Hepatocyte (in vitro differentiated cells): ENCODE measurements around the gene BTC.

Experiments
- EZH2 ChIP-seq: fragments of 200-600 bp; sonication (generic); IDR thresholded peaks from 2 replicates; pipeline ENCODE4 v1.6.1; 2016; ENCODE audit warnings: antibody characterized with exemption, mild to moderate bottlenecking, borderline replicate concordance
- TF ChIP-seq, protein P1 (sequence below): fragments of 200-600 bp; sonication (generic); IDR thresholded peaks from 2 replicates; pipeline ENCODE4 v1.5.1; 2016; ENCODE audit warnings: antibody characterized with exemption, mild to moderate bottlenecking; ENCODE audit not compliant: poor library complexity

DNA sequence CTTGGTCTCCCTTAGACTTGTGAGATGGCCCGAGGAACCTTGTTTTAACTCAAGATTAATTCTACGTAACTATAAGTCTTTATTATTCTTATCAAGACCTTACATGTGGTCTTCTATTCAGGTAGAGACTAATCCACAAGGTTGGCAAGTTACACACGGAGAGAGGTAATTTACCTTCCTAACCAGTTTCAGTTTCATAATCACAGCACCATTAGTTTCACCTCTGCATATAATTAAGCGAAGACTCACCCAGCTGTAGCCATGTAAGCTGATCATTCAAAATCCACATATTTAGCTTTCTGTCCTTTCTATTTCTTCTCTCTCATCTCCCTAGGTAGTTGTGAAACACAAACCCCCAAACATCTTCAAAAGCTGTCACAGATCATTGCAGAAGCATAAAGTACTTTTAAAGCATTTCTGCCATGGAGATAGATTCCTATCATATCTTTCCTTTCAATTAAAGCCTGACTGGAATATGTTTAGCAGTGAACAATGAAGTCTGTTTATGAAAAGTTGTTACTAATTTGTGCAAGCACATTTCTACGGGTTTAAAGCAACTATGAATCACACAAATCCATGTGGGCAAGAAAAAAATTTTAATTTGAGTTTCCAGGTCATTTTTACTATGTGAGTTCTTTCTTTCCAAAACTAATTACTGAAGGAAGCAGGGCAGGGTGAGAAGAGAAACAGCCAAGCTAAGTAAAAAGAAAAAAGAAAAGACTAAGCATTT lies 78.5 kb downstream of the BTC start:
- TF ChIP-seq, protein P1, sequence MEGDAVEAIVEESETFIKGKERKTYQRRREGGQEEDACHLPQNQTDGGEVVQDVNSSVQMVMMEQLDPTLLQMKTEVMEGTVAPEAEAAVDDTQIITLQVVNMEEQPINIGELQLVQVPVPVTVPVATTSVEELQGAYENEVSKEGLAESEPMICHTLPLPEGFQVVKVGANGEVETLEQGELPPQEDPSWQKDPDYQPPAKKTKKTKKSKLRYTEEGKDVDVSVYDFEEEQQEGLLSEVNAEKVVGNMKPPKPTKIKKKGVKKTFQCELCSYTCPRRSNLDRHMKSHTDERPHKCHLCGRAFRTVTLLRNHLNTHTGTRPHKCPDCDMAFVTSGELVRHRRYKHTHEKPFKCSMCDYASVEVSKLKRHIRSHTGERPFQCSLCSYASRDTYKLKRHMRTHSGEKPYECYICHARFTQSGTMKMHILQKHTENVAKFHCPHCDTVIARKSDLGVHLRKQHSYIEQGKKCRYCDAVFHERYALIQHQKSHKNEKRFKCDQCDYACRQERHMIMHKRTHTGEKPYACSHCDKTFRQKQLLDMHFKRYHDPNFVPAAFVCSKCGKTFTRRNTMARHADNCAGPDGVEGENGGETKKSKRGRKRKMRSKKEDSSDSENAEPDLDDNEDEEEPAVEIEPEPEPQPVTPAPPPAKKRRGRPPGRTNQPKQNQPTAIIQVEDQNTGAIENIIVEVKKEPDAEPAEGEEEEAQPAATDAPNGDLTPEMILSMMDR = no peak
- no peak for TF ChIP-seq EZH2
